ENCODE data around the gene CDAN1. TPM values are rescaled to one million over a fixed set of nuclear protein-coding genes. Genes with fewer than 3 reads are reported as not detected.
"Not testable (repeated sequence)": the region's sequence is repeated elsewhere in the genome, so short reads cannot be mapped to it uniquely, and the experiment has no call there.

CDAN1 gene
- total RNA-seq, 5 donors from 2014 or later (not counting 1 experiment from before 2014, with no cell fraction given), result 28.2 to 45.7 (median 33.3) TPM

GRCh38 chr15:42681119-42681518, 55.8 kb downstream of the CDAN1 start:
- no peak overlapping the region for H3K27ac ChIP-seq (ENCODE audit: low read length)
- no peak for ATAC-seq (replicated peaks in 1 of 4)
- no peak for DNase-seq
- no peaks in the 10 kb centered on the region for H3K4me1 Mint-ChIP-seq
- no peaks in the 10 kb centered on the region for H3K9me3 ChIP-seq
- no peak overlapping the region for H3K27ac Mint-ChIP-seq
- H3K4me3 Mint-ChIP-seq, result no peak overlapping the region
- H3K27me3 ChIP-seq (replicated peaks in 1 of 2; ENCODE audit: control insufficient read depth in 2 of 2, extremely low read depth in 1 of 2, insufficient read depth in 2 of 2, low read length in 1 of 2), result no peaks in the 10 kb centered on the region
- H3K9me3 Mint-ChIP-seq, result no peaks in the 10 kb centered on the region
- no peaks in the 10 kb centered on the region for H3K27me3 Mint-ChIP-seq
- CTCF ChIA-PET, result no interaction called here
- POLR2A ChIA-PET, result interaction anchor here (0.6 to 0.8 kb wide), 2 partner anchors 73 to 984 kb away, joined by 4 read pairs; no protein-coding TSS in a partner anchor
- WGBS (ENCODE audit: insufficient coverage), result 98% methylated on average over 6 of the region's 6 CpGs
- H3K4me3 ChIP-seq (ENCODE audit: control insufficient read depth in 1 of 2, extremely low read depth in 1 of 2, low read length in 1 of 2), result no peak overlapping the region
- H3K36me3 ChIP-seq (ENCODE audit: control insufficient read depth in 2 of 2, extremely low read depth in 1 of 2, insufficient read depth in 1 of 2, low read length in 1 of 2), result peaks cover 5 to 13% of the 10 kb centered on the region in 2 donors
- H3K36me3 Mint-ChIP-seq, result peaks cover 16% of the 10 kb centered on the region
- H3K4me1 ChIP-seq (ENCODE audit: control insufficient read depth in 1 of 2, extremely low read depth in 1 of 2, insufficient read depth in 2 of 2, low read length in 2 of 2), result no peaks in the 10 kb centered on the region

DNA sequence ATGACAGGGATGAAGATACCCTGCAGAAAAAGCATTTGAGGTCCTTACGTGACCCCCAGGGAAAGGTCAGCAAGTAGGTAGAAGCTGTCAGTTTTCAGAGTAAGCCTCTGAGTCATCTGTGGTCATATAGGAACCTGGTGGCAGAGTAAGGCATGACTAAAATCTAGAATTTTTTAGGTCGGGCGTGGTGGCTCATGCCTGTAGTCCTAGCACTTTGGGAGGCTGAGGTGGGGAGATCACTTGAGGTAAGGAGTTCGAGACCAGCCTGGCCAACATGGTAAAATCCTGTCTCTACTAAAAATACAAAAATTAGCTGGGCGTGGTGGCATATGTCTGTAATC, 56.8 kb downstream of the CDAN1 start:
- CTCF ChIA-PET; H3K4me1 Mint-ChIP-seq; H3K27me3 Mint-ChIP-seq; H3K27ac ChIP-seq (ENCODE audit: low read length); ATAC-seq (replicated peaks in 1 of 4); H3K4me3 ChIP-seq (ENCODE audit: control insufficient read depth in 1 of 2, extremely low read depth in 1 of 2, low read length in 1 of 2); H3K27me3 ChIP-seq (replicated peaks in 1 of 2; ENCODE audit: control insufficient read depth in 2 of 2, extremely low read depth in 1 of 2, insufficient read depth in 2 of 2, low read length in 1 of 2); DNase-seq; H3K9me3 ChIP-seq; H3K4me3 Mint-ChIP-seq; H3K27ac Mint-ChIP-seq; H3K9me3 Mint-ChIP-seq; H3K4me1 ChIP-seq (ENCODE audit: control insufficient read depth in 1 of 2, extremely low read depth in 1 of 2, insufficient read depth in 2 of 2, low read length in 2 of 2): not testable (repeated sequence)
- POLR2A ChIA-PET, result interaction anchor here in 1 of 2 donors (0.8 kb wide), 1 partner anchor 72 kb away, joined by 4 read pairs; no protein-coding TSS in a partner anchor
- peaks cover 5 to 19% of the 10 kb centered on the region in 2 donors for H3K36me3 ChIP-seq (ENCODE audit: control insufficient read depth in 2 of 2, extremely low read depth in 1 of 2, insufficient read depth in 1 of 2, low read length in 1 of 2)
- peaks cover 20% of the 10 kb centered on the region for H3K36me3 Mint-ChIP-seq
- WGBS (ENCODE audit: insufficient coverage), result 60% methylated on average over 1 of the region's 5 CpGs

DNA sequence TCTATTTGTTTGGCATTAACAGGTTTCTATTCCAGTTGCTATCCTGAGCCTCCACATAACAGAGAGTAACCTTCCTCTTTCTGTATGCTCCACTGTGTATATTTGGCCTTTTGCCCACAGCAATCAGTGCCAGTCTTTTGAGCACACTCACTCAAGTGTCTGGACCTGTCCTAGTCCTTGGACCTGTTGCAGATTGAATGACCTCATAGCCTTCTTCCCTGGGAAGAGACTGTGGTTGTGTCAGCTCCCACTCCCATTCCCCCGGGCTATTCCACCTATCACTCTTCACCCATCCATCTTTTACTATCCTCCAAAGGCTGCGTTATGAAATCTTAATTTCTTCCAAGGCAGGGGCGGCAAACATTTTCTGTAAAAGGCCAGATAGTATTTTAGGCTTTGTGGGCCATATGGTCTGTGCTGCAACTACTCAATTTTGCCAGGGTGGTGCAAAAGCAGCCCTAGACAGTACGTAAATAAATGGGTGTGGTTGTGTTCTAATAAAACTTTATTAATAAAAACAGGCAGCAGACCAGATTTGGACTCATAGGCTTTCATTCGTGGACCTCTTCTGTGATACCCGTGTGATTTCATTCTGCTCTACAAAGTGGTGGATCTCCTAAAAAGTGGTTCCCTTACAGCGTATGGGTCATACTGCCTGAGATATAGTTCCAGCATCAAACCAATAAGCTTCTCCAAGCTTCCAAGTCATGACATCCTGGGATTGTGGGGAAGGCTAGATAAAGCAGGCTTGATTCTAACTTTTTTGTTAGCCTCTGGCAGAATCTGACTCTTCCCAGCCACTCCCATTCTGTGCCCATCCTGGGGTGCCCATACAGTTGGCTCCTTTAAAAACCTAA, 57.4 kb downstream of the CDAN1 start:
- ChIA-PET POLR2A (no interaction called here), CTCF (no interaction called here)
- Histone ChIP-seq H3K9me3 (no peaks in the 10 kb centered on the region), H3K36me3 (ENCODE audit: control insufficient read depth in 2 of 2, extremely low read depth in 1 of 2, insufficient read depth in 1 of 2, low read length in 1 of 2) (peaks cover 4 to 19% of the 10 kb centered on the region in 2 donors), H3K27me3 (replicated peaks in 1 of 2; ENCODE audit: control insufficient read depth in 2 of 2, extremely low read depth in 1 of 2, insufficient read depth in 2 of 2, low read length in 1 of 2) (no peaks in the 10 kb centered on the region), H3K27ac (ENCODE audit: low read length) (no peak overlapping the region), H3K4me1 (ENCODE audit: control insufficient read depth in 1 of 2, extremely low read depth in 1 of 2, insufficient read depth in 2 of 2, low read length in 2 of 2) (no peaks in the 10 kb centered on the region), H3K4me3 (ENCODE audit: control insufficient read depth in 1 of 2, extremely low read depth in 1 of 2, low read length in 1 of 2) (no peak overlapping the region)
- no peak for ATAC-seq (replicated peaks in 1 of 4)
- Mint-ChIP-seq H3K36me3 (peaks cover 25% of the 10 kb centered on the region), H3K27ac (no peak overlapping the region), H3K27me3 (no peaks in the 10 kb centered on the region), H3K9me3 (no peaks in the 10 kb centered on the region), H3K4me1 (no peaks in the 10 kb centered on the region), H3K4me3 (no peak overlapping the region)
- DNase-seq, result no peak
- WGBS (ENCODE audit: insufficient coverage), result 95% methylated on average over 3 of the region's 7 CpGs

DNA sequence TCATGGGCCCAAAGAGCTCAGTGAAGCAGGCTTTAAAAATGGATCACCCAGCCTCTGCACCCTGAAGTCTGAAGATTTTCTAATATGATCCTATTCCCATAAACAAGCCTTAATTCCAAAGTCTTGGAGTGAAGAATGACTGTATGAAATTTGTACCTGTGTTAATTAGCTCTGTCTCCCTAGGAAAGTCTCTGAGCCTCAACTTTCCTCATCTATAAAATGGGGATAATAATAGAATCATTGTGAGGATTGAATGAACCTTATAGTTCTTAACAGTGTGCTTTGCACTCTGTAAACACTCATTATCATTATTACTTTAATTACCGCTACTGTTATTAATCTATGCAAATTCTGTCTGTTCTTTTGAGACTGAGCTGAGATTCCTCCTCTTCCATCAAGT, 61.9 kb downstream of the CDAN1 start:
- no peaks in the 10 kb centered on the region for H3K4me1 ChIP-seq (ENCODE audit: control insufficient read depth in 1 of 2, extremely low read depth in 1 of 2, insufficient read depth in 2 of 2, low read length in 2 of 2)
- peaks cover 19% of the 10 kb centered on the region for H3K36me3 Mint-ChIP-seq
- H3K4me1 Mint-ChIP-seq, result no peaks in the 10 kb centered on the region
- ATAC-seq (replicated peaks in 1 of 4) (no peak), DNase-seq (no peak)
- no peak overlapping the region for H3K27ac Mint-ChIP-seq
- H3K36me3 ChIP-seq (ENCODE audit: control insufficient read depth in 2 of 2, extremely low read depth in 1 of 2, insufficient read depth in 1 of 2, low read length in 1 of 2), result peaks cover 0 to 10% of the 10 kb centered on the region in 2 donors
- ChIA-PET POLR2A (no interaction called here), CTCF (no interaction called here)
- no peak overlapping the region for H3K4me3 ChIP-seq (ENCODE audit: control insufficient read depth in 1 of 2, extremely low read depth in 1 of 2, low read length in 1 of 2)
- no peaks in the 10 kb centered on the region for H3K9me3 Mint-ChIP-seq
- H3K27ac ChIP-seq (ENCODE audit: low read length), result no peak overlapping the region
- H3K4me3 Mint-ChIP-seq, result no peak overlapping the region
- no peaks in the 10 kb centered on the region for H3K9me3 ChIP-seq
- no peaks in the 10 kb centered on the region for H3K27me3 Mint-ChIP-seq
- no peaks in the 10 kb centered on the region for H3K27me3 ChIP-seq (replicated peaks in 1 of 2; ENCODE audit: control insufficient read depth in 2 of 2, extremely low read depth in 1 of 2, insufficient read depth in 2 of 2, low read length in 1 of 2)
- whole genome bisulfite sequencing (ENCODE audit: insufficient coverage), result no CpG with 5 or more reads among the region's 1 CpG

- Histone ChIP-seq H3K9me3 (no peaks in the 10 kb centered on the region), H3K27ac (ENCODE audit: low read length) (no peak overlapping the region), H3K4me3 (ENCODE audit: control insufficient read depth in 1 of 2, extremely low read depth in 1 of 2, low read length in 1 of 2) (no peak overlapping the region), H3K4me1 (ENCODE audit: control insufficient read depth in 1 of 2, extremely low read depth in 1 of 2, insufficient read depth in 2 of 2, low read length in 2 of 2) (no peaks in the 10 kb centered on the region), H3K27me3 (replicated peaks in 1 of 2; ENCODE audit: control insufficient read depth in 2 of 2, extremely low read depth in 1 of 2, insufficient read depth in 2 of 2, low read length in 1 of 2) (no peaks in the 10 kb centered on the region), H3K36me3 (ENCODE audit: control insufficient read depth in 2 of 2, extremely low read depth in 1 of 2, insufficient read depth in 1 of 2, low read length in 1 of 2) (peaks cover 0 to 10% of the 10 kb centered on the region in 2 donors)
- DNase-seq (no peak), ATAC-seq (replicated peaks in 1 of 4) (no peak)
- no peak overlapping the region for H3K4me3 Mint-ChIP-seq
- peaks cover 19% of the 10 kb centered on the region for H3K36me3 Mint-ChIP-seq
- H3K27me3 Mint-ChIP-seq, result no peaks in the 10 kb centered on the region
- H3K27ac Mint-ChIP-seq, result no peak overlapping the region
- CTCF ChIA-PET, result no interaction called here
- H3K4me1 Mint-ChIP-seq, result no peaks in the 10 kb centered on the region
- WGBS (ENCODE audit: insufficient coverage), result 91% methylated on average over 3 of the region's 6 CpGs
- no peaks in the 10 kb centered on the region for H3K9me3 Mint-ChIP-seq
- POLR2A ChIA-PET, result no interaction called here
These were observed 62.5 kb downstream of the CDAN1 start for GRCh38 chr15:42674472-42674871.

Other genes starting within 250 kb of the CDAN1 start
- 10 to 100 TPM; 33.1 to 41.1 (median 36.7) TPM for gene ZNF106, start 246.0 kb downstream of the CDAN1 start, total RNA-seq
- 10 to 100 TPM; 51.8 to 60.7 (median 59.3) TPM for gene SNAP23, start 241.5 kb downstream of the CDAN1 start, total RNA-seq
- gene LRRC57, start 188.3 kb downstream of the CDAN1 start, total RNA-seq, result 10 to 100 TPM; 13.4 to 24.6 (median 18.4) TPM
- 10 to 100 TPM; 13.1 to 21.8 (median 16.8) TPM for gene HAUS2, start 188.3 kb downstream of the CDAN1 start, total RNA-seq
- 10 to 100 TPM in 2 of 5 donors, 1 to 10 TPM in 3; 6.6 to 10.6 (median 8.8) TPM for gene STARD9, start 161.5 kb downstream of the CDAN1 start, total RNA-seq
- gene TTBK2, start 183.7 kb upstream of the CDAN1 start, total RNA-seq, result 10 to 100 TPM; 26.2 to 30.7 (median 26.9) TPM

All from T-cell (primary cell).